DMS53 treated with DMSO at 0.1 percent for 48 hours (cell line): ENCODE results near the gene DMRTC1B.
"Not testable (repeated sequence)": the region's sequence is repeated elsewhere in the genome, so short reads cannot be mapped to it uniquely, and the experiment has no call there.

Experiments
- DNase-seq: peaks from one replicate; lab custom pipeline; 2025; ENCODE audit not compliant: unreplicated experiment; lab: John Stamatoyannopoulos, UW

The DMRTC1B gene, protein sequence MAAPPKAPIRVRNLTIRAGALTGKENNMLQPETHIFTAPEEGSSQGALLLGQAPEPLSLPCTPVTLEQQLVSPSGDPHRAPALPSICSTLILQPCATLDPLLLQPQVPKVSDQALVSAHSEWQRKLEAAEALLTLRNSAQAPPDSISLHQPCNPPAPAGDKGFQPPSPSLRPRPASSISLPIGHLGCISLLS

DNA sequence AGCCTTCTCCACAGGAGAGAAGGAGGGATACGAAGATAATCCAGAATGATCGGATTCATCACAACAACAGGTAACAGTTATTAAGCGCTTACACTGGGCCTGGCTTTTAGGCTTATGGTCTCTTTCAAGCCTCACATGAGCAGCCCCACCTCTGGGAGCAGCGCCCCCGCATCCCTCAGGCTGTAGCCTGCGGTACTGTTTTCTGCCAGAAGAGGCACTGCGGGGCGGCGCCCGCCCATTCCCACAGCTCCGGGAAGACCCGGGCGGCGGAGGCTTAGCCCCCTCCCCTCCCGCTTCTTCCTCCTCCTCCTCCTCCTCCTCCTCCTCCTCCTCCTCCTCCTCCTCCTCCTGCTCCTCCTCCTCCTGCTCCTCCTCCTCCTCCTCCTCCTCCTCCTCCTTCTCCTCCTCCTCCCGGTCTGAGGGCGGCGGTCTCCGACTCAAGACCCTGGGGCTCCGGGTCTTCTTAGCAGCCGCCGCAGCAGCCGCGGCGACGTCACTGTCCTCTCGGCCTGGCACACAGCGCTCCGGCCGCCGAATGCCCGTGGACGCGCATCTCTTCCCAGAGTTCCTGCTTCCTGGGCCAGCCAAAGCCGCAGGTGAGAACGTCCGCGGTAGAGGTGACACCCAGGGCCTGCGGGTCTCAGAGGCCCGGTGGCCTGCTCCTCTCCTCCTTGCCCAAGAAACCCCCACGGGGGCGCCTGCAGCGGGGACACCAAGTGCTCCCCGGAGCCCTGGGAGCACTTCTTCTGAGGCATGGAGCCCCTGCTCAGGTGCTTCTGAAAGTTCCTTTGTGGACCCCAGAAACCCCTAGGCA is at the start of gene DMRTC1B:
DMRTC1B (plus strand) TSS at position 238 of the 814 bp plus-strand sequence. CDS start 68,246 bp downstream, outside the sequence.
- DNase-seq, result not testable (repeated sequence)

DNA sequence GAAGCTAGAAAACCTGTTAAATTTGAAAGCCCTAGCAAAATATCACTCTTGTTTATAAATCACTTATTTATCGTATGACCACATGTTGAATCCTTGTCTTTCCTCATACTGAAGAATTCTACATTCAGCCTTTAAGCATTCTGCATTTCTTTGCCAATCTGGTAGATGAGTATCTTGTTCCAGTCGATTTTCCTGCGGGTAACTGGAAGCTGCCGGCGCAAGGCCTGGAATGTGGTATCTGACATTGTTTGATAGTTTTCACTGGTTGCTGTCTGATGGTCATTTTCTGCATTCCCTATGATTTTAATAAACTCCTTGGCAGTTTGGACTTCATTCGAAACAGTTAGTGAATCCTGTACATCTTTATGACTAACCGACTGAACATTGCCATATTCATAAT is 48.8 kb upstream of the DMRTC1B start:
- DNase-seq, result no peak

DNA sequence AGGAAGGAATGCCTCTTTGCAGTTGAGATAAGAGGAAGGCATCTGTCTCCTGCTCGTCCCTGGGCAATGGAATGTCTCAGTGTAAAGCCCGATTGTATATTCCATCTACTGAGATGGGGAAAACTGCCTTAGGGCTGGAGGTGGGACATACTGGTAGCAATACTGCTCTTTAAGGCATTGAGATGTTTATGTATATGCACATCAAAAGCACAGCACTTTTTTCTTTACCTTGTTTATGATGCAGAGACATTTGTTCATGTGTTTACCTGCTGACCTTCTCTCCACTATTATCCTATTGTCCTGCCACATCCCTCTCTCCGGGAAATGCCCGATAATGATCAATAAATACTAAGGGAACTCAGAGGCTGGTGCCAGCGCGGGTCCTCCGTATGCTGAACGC is 43.1 kb upstream of the DMRTC1B start:
- DNase-seq, result not testable (repeated sequence)

DNA sequence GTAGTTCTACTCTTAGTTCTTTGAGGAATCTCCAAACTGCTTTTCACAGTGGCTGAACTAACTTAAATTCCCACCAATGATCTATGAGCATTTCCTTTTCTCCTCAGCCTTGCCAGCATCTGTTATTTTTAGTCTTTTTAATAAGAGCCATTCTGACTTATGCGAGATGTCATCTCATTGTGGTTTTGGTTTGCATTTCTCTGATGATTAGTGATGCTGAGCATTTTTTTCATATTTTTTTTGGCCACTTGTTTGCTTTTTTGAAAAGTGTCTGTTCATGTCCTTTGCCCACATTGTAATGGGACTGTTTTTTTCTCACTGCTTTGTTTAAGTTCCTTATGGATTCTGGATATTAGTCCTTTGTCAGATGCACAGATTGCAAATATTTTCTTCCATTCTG is 41.1 kb upstream of the DMRTC1B start:
- DNase-seq, result no peak

DNA sequence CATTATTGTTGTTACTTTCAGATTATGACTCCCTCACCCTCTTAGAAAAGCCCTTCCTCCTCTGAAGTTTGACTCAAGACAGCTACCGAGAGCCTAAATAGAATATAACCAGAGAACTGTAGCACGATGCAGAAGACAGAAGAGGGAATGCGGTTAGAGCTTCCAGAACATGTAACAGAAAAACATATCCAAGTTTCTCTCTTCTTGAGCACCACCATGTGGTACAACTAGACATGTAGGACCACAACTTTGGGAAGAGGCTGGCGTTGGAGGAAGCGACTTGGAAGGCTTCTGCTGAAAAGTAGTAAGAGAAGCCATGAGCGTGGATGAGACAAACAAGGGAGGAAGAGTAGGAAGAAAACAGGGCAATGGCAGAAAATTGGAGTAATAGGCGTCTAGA is 31.1 kb upstream of the DMRTC1B start:
- not testable (repeated sequence) for DNase-seq

DNA sequence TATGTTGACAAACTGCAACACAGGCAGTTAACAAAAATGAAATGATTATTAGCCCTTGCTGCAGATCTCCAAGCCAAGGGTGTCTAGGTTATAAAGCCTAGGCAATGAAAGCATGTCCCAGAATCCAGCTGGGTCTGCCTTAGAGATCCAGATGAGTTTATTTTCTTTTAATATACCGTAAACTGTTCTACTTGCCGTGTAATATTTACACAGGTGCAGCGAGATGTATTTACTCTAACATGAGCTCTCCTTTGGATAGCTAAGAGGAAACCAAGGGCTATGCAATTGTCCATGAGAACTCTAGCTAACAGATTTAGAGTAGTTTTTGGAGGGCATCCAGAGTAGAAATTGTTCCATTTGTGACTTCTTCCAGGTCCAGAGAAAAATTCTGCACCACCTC is 28.1 kb upstream of the DMRTC1B start:
- DNase-seq, result not testable (repeated sequence)

DNA sequence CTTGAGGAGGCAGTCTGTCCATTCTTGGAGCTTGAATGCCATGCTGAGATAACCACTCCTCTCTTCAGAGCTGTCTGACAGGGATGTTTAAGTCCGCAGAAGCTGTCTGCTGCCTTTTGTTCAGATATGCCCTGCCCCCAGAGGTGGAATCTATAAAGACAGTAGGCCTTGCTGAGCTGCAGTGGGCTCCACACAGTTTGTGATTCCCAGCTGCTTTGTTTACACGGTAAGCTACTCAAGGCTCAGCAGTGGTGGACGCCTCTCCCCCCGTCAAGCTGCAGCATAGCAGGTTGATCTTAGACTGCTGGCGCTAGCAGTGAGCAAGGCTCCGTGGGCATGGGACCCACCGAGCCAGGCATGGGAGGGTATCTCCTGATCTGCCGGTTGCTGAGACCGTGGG is 16.2 kb upstream of the DMRTC1B start:
- DNase-seq, result not testable (repeated sequence)

DNA sequence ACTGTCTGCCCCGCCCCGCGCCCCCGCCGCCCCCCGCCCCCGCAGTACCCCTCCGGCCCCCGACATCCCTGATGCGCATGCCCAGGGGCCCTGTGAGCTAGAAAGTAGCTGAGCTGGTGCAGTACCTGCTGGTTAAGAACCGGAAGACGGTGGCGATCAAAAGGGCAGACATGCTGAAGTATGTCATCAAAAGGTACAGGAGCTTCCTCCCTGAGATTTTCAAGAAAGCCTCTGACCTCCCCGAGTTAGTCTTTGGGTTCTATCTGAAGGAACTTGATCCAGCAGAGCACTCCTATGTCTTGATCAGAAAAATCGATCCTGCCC is 739 bp downstream of the DMRTC1B start:
- not testable (repeated sequence) for DNase-seq

DNA sequence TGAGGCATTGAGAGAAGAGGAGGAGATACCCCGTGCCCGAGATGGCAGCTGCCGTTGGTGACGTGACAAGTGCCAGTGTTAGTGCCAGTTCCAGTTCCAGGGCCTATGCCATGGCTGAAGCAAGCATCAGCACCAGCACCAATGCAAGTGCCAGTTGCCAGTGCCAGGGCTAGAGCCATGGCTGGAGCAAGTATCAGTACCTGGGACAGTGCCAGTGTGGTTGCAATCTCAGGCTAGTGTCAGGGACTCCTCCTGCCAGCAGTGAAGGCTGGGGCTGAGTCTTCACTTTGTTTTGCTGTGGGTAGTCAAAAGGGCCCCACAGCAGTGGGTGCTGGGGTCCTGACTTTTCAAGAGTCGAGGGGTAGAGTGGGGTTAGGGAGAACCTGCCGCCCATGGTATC is 1.5 kb downstream of the DMRTC1B start:
- DNase-seq, result not testable (repeated sequence)

DNA sequence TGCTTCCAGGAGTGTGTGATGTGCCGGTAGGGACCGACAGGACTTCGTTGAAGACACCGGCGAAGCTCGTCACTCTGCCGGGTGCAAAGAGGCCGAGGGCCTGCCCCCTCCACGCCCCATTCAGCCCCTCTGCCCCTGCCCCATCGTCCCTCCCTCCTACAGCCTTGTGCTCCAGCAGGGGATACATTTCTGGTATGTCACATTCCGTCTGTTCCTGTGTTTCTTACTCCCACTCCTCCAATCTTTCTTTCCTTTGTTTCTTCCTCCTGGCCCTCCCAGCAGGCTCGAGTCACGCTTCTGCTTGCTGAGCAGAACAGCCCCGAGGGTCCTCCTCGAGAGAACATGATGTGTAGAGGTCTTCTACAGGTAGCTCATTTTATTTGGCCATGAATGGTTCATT is 5.9 kb downstream of the DMRTC1B start, which contains the start of gene FAM236B:
FAM236B (minus strand) TSS at position 101 of the 400 bp plus-strand sequence; CDS start at position 1, 100 bp downstream.
- not testable (repeated sequence) for DNase-seq

DNA sequence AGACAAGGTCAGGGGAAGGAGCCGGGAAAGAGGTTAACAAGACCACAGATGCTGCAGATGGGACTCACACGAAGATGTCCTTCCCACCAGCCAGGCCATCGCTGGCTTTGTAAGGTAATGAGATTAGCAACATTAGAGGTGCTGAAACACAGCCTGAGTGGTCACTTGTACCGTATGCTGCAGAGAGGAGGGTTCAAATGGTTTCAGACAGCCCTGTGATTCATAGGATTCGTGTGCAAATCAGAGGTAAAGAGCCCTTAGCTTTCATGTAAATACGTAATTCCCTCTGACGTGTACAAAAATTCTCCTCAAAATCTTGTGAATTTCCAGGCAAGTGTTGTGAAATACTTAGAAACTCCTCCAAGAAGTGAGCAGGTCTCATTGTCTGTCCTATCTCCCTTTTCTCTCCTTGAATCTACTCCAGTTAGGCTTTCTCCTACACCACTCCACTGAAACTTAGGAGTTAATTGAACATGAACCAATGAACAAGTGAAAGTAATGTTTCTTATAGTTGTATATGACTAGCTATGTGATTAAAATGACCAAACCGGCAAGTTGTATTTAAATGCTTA is 6.8 kb downstream of the DMRTC1B start:
- DNase-seq, result not testable (repeated sequence)

DNA sequence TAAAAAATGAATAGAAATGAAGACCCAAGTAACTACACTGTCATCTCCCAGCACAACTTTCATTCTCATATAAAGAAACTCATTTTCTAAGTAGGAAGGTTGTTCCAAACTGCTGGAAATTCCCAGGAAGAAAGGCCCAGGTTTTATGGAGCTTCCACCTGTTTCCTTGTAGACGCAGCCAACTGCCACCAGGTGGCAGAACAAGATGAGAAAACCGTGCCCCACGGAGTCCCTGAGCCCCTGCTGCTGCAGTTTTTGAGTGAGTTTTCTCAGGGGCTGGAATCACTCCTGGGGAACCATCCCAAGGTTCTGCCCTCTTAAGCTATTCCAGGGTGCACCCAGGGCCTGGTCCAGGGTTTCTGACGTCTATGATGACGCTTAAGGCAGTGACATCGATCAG is 7.3 kb downstream of the DMRTC1B start:
- not testable (repeated sequence) for DNase-seq

DNA sequence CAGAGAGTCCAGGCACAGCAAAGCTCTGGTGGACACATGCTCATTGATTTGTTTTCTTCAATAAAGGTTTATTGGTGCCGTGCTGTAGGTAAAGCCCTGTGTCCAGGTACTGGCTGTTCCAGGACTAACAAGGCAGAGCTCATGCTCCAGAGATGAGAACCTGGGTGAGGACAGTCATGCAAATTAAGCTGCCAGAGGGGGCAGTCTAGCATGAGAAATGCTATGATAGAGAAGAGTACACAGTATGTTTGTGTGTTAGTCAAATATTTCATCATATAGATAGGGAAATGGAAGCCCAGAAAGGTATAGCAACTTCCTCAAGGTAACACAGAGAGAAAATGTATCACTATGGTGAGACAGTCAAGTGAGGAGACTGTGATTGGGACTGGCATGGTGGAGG is 11.5 kb downstream of the DMRTC1B start:
- not testable (repeated sequence) for DNase-seq

DNA sequence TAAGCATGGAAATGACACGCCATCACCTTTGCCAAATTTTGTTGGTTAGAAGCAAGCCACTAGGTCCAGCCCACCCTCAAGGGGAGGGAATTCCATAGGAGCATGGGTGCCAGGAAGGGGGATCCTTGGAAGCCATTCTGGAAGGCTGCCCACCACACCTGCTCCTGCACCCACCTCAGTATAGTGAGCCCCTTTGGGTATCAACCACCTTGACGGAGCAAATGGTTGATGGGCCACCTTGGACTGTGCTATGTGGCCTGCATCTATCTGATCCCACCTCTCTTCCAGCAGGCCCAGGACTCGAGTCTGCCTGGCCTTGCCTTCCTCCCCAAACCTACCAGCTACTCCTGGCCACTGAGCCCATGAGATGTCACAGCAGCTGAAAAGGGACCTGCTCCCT is 13.7 kb downstream of the DMRTC1B start:
- not testable (repeated sequence) for DNase-seq

DNA sequence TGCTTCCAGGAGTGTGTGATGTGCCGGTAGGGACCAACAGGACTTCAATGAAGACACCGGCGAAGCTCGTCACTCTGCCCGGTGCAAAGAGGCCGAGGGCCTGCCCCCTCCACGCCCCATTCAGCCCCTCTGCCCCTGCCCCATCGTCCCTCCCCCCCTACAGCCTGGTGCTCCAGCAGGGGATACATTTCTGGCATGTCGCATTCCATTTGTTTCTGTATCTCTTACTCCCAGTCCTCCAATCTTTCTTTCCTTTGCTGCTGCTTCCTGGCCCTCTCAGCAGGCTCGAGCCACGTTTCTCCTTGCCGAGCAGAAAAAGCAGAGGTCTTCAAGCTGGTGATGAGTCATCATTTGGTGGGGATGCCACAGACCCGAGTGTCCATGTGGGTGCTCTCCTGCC is 31.4 kb downstream of the DMRTC1B start, which contains the start of gene FAM236D:
FAM236D (minus strand) TSS at position 101 of the 400 bp plus-strand sequence; CDS start at position 1, 100 bp downstream.
- not testable (repeated sequence) for DNase-seq

DNA sequence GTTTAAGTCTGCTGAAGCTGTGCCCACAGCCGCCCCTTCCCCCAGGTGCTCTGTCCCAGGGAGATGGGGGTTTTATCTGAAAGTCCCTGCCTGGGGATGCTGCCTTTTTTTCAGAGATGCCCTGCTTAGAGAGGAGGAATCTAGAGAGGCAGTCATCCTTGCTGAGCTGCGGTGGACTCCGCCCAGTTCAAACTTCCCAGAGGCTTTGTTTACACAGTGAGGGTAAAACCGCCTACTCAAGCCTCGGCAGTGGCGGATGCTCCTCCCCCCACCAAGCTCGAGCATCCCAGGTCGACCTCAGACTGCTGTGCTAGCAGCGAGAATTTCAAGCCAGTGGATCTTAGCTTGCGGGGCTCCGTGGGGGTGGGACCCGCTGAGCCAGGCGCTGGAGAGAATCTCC is 54.0 kb downstream of the DMRTC1B start:
- not testable (repeated sequence) for DNase-seq

DNA sequence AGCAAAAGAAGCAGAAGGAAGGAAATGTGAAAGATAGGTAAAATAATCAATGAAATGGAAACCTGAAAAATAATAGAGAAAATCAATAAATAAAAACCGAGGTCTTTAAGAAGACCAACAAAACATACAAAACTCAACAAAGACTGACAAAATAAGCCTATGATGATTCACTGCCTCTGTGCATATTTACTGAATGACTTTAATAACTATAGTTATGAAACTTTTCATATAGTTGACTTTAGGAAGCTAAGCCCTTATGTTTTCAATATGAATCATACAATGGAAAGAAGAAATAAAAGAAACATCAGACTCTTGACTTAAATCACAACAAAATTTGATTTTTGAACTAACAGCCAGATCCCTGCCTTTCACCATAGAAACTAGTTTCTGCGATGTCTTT is 60.8 kb downstream of the DMRTC1B start:
- not testable (repeated sequence) for DNase-seq

DNA sequence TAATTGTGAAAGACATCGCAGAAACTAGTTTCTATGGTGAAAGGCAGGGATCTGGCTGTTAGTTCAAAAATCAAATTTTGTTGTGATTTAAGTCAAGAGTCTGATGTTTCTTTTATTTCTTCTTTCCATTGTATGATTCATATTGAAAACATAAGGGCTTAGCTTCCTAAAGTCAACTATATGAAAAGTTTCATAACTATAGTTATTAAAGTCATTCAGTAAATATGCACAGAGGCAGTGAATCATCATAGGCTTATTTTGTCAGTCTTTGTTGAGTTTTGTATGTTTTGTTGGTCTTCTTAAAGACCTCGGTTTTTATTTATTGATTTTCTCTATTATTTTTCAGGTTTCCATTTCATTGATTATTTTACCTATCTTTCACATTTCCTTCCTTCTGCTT is 106.2 kb downstream of the DMRTC1B start:
- DNase-seq, result not testable (repeated sequence)

DNA sequence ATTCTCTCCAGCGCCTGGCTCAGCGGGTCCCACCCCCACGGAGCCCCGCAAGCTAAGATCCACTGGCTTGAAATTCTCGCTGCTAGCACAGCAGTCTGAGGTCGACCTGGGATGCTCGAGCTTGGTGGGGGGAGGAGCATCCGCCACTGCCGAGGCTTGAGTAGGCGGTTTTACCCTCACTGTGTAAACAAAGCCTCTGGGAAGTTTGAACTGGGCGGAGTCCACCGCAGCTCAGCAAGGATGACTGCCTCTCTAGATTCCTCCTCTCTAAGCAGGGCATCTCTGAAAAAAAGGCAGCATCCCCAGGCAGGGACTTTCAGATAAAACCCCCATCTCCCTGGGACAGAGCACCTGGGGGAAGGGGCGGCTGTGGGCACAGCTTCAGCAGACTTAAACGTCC is 113.0 kb downstream of the DMRTC1B start:
- DNase-seq, result not testable (repeated sequence)
